ENCODE results near the gene HS3ST5. TPM values are rescaled to one million over a fixed set of nuclear protein-coding genes. Genes with fewer than 3 reads are reported as not detected.

The HS3ST5 gene
- total RNA-seq, 2 donors from 2014 or later = not detected

DNA sequence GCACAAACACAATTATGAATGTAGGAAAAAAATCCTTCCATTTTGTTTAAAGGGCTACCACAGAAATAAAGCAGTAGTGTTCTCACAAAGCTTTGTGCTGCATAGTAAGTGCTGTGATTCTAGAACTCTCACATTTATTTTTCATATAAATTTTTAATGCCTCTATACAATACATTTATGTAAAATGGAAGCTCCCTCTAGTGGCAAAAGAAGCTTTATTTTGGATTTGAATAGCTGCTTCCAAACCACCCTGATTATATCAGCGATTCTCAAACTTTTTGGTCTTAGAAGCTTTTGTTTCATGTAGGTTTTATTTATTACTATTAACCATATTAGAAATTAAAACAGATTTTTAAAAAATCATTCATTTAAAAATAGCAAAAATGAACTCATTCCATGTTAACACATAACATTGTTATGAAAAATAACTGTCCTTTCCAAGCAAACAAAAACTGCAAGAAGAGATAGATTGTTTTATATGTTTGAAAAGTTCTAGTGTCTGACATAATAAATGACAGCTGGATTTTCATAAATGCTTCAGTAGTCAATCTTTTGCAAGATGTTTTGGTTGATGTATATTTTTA is 38.4 kb downstream of the HS3ST5 start:
- no peak for DNase-seq (ENCODE audit: low spot score)

DNA sequence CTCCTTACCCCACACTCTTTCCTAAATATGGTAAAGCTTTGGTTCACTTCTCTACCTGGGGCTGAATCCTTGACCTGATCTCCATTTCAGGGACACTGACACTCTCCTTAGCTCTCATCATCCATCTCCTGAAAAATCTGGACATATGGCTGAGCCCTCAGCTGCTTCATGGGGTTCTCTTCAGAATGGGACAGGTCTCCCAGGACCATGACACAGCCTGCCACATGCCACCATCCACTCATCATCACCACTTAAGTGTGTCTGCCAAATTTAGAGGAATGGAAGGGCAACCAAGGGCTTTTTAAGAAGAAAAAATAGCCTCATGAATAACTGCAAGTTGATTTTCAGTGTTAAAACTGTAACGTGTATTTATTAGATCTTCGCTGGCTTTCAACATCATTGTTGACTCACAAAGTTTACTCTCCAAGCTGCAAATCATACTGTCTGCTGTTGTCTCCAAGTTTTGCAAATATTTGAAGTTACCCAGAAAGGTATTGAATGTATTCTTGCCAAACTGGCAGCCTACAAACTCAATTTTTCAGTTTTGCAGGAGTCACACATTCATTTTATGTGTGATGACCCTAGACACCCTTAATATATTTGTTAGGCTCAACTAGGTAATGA is 41.1 kb downstream of the HS3ST5 start:
- no peaks in the 10 kb centered on the region for H3K27me3 ChIP-seq (replicated peaks; ENCODE audit: insufficient read depth)
- no peaks in the 10 kb centered on the region for H3K9me3 ChIP-seq
- H3K4me3 ChIP-seq = no peak overlapping the region
- DNase-seq (ENCODE audit: low spot score) (no peak), ATAC-seq (ENCODE audit: insufficient number of reproducible peaks, low FRiP score, low read depth) (no peak)
- H3K27ac ChIP-seq = no peak overlapping the region
- no peaks in the 10 kb centered on the region for H3K4me1 ChIP-seq (ENCODE audit: control insufficient read depth in 1 of 2, low read depth in 2 of 2)
- TF ChIP-seq, protein P1, sequence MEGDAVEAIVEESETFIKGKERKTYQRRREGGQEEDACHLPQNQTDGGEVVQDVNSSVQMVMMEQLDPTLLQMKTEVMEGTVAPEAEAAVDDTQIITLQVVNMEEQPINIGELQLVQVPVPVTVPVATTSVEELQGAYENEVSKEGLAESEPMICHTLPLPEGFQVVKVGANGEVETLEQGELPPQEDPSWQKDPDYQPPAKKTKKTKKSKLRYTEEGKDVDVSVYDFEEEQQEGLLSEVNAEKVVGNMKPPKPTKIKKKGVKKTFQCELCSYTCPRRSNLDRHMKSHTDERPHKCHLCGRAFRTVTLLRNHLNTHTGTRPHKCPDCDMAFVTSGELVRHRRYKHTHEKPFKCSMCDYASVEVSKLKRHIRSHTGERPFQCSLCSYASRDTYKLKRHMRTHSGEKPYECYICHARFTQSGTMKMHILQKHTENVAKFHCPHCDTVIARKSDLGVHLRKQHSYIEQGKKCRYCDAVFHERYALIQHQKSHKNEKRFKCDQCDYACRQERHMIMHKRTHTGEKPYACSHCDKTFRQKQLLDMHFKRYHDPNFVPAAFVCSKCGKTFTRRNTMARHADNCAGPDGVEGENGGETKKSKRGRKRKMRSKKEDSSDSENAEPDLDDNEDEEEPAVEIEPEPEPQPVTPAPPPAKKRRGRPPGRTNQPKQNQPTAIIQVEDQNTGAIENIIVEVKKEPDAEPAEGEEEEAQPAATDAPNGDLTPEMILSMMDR (IDR thresholded peaks at IDR 0.05) = no peak
- no peaks in the 10 kb centered on the region for H3K36me3 ChIP-seq

More for the DNA sequence above, 38.4 kb downstream of the HS3ST5 start:
- no peaks in the 10 kb centered on the region for H3K27me3 ChIP-seq (replicated peaks; ENCODE audit: insufficient read depth)
- no peaks in the 10 kb centered on the region for H3K9me3 ChIP-seq
- ATAC-seq (ENCODE audit: insufficient number of reproducible peaks, low FRiP score, low read depth) = no peak
- no peak overlapping the region for H3K27ac ChIP-seq
- H3K4me3 ChIP-seq = no peak overlapping the region
- H3K4me1 ChIP-seq (ENCODE audit: control insufficient read depth in 1 of 2, low read depth in 2 of 2) = no peaks in the 10 kb centered on the region
- no peaks in the 10 kb centered on the region for H3K36me3 ChIP-seq
- TF ChIP-seq, protein P1 (IDR thresholded peaks at IDR 0.05) = no peak

DNA sequence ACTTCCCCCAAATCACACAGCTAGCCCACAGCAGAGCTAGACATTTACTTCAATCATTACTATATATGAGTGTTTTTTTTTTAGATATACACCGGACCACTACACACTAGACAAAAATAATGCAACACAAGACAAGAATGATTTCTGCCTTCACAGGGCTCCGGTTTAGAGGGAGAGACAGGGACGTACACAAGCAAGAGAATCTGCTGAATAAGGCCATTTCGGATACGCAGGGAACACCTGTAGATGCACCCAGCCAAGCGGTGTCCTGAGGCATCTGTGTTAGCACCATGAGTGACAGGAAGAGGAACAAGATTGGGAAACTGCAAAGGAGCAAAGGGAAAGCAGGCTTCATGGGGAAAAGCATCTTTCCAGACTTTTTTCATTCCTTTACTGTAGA is 45.7 kb downstream of the HS3ST5 start:
- DNase-seq (ENCODE audit: low spot score) (no peak), ATAC-seq (ENCODE audit: insufficient number of reproducible peaks, low FRiP score, low read depth) (no peak)
- TF ChIP-seq, protein P1 (IDR thresholded peaks at IDR 0.05) = no peak
- Histone ChIP-seq H3K4me1 (ENCODE audit: control insufficient read depth in 1 of 2, low read depth in 2 of 2) (no peaks in the 10 kb centered on the region), H3K9me3 (no peaks in the 10 kb centered on the region), H3K27ac (no peak overlapping the region), H3K36me3 (no peaks in the 10 kb centered on the region), H3K27me3 (replicated peaks; ENCODE audit: insufficient read depth) (no peaks in the 10 kb centered on the region), H3K4me3 (no peak overlapping the region)

DNA sequence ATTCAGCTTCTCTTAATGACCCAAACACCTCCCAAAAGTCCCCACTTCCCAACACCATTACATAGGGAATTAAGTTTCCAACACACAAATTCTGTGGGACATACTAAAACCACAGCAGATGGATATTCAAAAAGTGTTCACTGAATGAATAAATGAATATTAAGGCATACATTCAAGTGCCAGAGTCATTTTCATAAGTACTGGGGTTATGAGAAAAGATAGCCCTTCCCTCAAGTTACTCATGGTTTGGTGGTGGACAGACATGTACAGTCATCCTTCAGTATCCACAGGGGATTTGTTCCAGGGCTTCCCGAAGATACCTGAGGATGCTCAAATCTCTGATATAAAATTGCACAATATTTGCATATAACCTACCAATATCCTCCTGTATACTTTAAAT is 50.4 kb downstream of the HS3ST5 start:
- ATAC-seq (ENCODE audit: insufficient number of reproducible peaks, low FRiP score, low read depth) (no peak), DNase-seq (ENCODE audit: low spot score) (no peak)
- no peaks in the 10 kb centered on the region for H3K9me3 ChIP-seq
- H3K27ac ChIP-seq = no peak overlapping the region
- no peaks in the 10 kb centered on the region for H3K36me3 ChIP-seq
- TF ChIP-seq, protein P1 (IDR thresholded peaks at IDR 0.05) = no peak
- H3K4me1 ChIP-seq (ENCODE audit: control insufficient read depth in 1 of 2, low read depth in 2 of 2) = no peaks in the 10 kb centered on the region
- no peaks in the 10 kb centered on the region for H3K27me3 ChIP-seq (replicated peaks; ENCODE audit: insufficient read depth)
- no peak overlapping the region for H3K4me3 ChIP-seq

DNA sequence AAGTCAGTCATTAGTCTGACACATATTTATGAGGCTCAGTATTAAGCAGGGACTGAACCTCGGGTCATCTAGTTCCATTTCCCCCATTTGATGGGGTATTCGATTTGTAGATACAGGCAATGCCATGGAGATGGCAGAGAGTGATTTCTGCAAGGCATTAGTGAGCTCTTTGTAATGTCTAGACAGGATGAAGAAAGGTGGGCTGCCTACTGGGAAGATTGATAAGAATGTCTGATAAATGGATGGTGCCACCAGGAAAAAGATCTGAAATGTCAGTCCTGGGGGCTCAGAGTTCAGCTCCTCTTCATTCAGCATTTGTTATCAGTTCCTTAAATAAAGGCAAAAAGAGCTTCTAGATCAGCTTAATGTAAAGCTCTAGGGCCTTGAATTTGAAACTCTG is 51.4 kb downstream of the HS3ST5 start:
- H3K27me3 ChIP-seq (replicated peaks; ENCODE audit: insufficient read depth) = no peaks in the 10 kb centered on the region
- ATAC-seq (ENCODE audit: insufficient number of reproducible peaks, low FRiP score, low read depth) = no peak

More for the DNA sequence above, 51.4 kb downstream of the HS3ST5 start:
- Histone ChIP-seq H3K27ac (no peak overlapping the region), H3K9me3 (no peaks in the 10 kb centered on the region), H3K4me3 (no peak overlapping the region), H3K36me3 (no peaks in the 10 kb centered on the region), H3K4me1 (ENCODE audit: control insufficient read depth in 1 of 2, low read depth in 2 of 2) (no peaks in the 10 kb centered on the region)
- TF ChIP-seq, protein P1 (IDR thresholded peaks at IDR 0.05) = no peak
- no peak for DNase-seq (ENCODE audit: low spot score)

Measured in thoracic aorta (tissue), 2 donors.